Suprapubic skin (tissue), 4 donors: Measurements from ENCODE around the gene PIN1.

ENCODE experiments used
- POLR2A ChIP-seq, 2 donors: fragments of 450-650 bp; IDR thresholded peaks; one replicate each; pipeline ENCODE4 v1.6.1; 2017; ENCODE audit warnings: antibody characterized with exemption in 2 of 2, mild to moderate bottlenecking in 2 of 2, moderate library complexity in 2 of 2
- POLR2AphosphoS5 ChIP-seq, 3 donors: sonication (generic); formaldehyde crosslinking; IDR thresholded peaks; one replicate each; pipeline ENCODE4 v1.6.1; 2017; ENCODE audit warnings: antibody characterized with exemption in 3 of 3
- TF ChIP-seq, protein P1 (sequence below), 2 donors: fragments of 200-600 bp in 1 of 2; fragments of 450-650 bp in 1 of 2; sonication (generic) in 1 of 2; IDR thresholded peaks; one replicate each; pipeline ENCODE4 v1.5.1; 2016 to 2019; ENCODE audit warnings: antibody characterized with exemption in 2 of 2, mild to moderate bottlenecking in 1 of 2, moderate library complexity in 1 of 2

- TF ChIP-seq POLR2A (IDR thresholded peaks at IDR 0.05) (no peak), POLR2AphosphoS5 (IDR thresholded peaks at IDR 0.05) (no peak)
- TF ChIP-seq, protein P1, sequence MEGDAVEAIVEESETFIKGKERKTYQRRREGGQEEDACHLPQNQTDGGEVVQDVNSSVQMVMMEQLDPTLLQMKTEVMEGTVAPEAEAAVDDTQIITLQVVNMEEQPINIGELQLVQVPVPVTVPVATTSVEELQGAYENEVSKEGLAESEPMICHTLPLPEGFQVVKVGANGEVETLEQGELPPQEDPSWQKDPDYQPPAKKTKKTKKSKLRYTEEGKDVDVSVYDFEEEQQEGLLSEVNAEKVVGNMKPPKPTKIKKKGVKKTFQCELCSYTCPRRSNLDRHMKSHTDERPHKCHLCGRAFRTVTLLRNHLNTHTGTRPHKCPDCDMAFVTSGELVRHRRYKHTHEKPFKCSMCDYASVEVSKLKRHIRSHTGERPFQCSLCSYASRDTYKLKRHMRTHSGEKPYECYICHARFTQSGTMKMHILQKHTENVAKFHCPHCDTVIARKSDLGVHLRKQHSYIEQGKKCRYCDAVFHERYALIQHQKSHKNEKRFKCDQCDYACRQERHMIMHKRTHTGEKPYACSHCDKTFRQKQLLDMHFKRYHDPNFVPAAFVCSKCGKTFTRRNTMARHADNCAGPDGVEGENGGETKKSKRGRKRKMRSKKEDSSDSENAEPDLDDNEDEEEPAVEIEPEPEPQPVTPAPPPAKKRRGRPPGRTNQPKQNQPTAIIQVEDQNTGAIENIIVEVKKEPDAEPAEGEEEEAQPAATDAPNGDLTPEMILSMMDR (IDR thresholded peaks at IDR 0.05), result peak; percentile 15 to 24
Measured at GRCh38 chr19:9848060-9848459, 12.9 kb downstream of the PIN1 start.
